Subcutaneous abdominal adipose tissue (tissue), 5 donors: ENCODE data around the gene SLCO1C1.
"Not testable (repeated sequence)": the region's sequence is repeated elsewhere in the genome, so short reads cannot be mapped to it uniquely, and the experiment has no call there.

Experiments used
- H3K27ac ChIP-seq: one replicate; pipeline ENCODE4 v1.7.0; 2013; ENCODE audit warnings: low read depth, mild to moderate bottlenecking, inconsistent platforms, low read length, moderate library complexity
- H3K27me3 ChIP-seq, 5 donors: one replicate each; pipeline ENCODE4 v1.7.0; 2013; ENCODE audit warnings: low read length in 5 of 5, inconsistent platforms in 1 of 5; ENCODE audit not compliant: control insufficient read depth in 5 of 5, insufficient read depth in 4 of 5
- H3K36me3 ChIP-seq, 5 donors: one replicate each; pipeline ENCODE4 v1.7.0; 2013; ENCODE audit warnings: low read length in 5 of 5; ENCODE audit not compliant: control insufficient read depth in 5 of 5, insufficient read depth in 5 of 5
- H3K4me1 ChIP-seq, 5 donors: one replicate each; pipeline ENCODE4 v1.7.0; 2013; ENCODE audit warnings: low read length in 5 of 5, mild to moderate bottlenecking in 3 of 5, moderate library complexity in 1 of 5; ENCODE audit not compliant: control insufficient read depth in 5 of 5, insufficient read depth in 5 of 5
- H3K4me3 ChIP-seq, 5 donors: one replicate each; pipeline ENCODE4 v1.7.0; 2013; ENCODE audit warnings: low read length in 5 of 5, low read depth in 1 of 5
- H3K9ac ChIP-seq, 5 donors: one replicate each; pipeline ENCODE4 v1.7.0; 2013; ENCODE audit warnings: low read length in 5 of 5, mild to moderate bottlenecking in 4 of 5, moderate library complexity in 3 of 5
- H3K9me3 ChIP-seq, 5 donors: one replicate each; pipeline ENCODE4 v1.7.0; 2013; ENCODE audit warnings: low read length in 5 of 5; ENCODE audit not compliant: control insufficient read depth in 5 of 5
- donor health status: healthy.
- donor health status: healthy.
- donor health status: healthy.
- donor health status: healthy.
- donor health status: healthy.

Gene SLCO1C1

GRCh38 chr12:20783796-20784357 is 88.7 kb downstream of the SLCO1C1 start:
- H3K27me3 ChIP-seq, H3K9me3 ChIP-seq, H3K9ac ChIP-seq: not testable (repeated sequence)

GRCh38 chr12:20792971-20793370 is 97.8 kb downstream of the SLCO1C1 start:
- H3K27me3 ChIP-seq = no peaks in the 10 kb centered on the region
- H3K9me3 ChIP-seq = peaks cover 0 to 2% (median 0%) of the 10 kb centered on the region in 5 donors
- H3K4me3 ChIP-seq = no peak overlapping the region
- H3K4me1 ChIP-seq = no peaks in the 10 kb centered on the region
- no peak overlapping the region for H3K27ac ChIP-seq
- H3K36me3 ChIP-seq = no peaks in the 10 kb centered on the region
- no peak overlapping the region for H3K9ac ChIP-seq

More at GRCh38 chr12:20783796-20784357, 88.7 kb downstream of the SLCO1C1 start:
- H3K4me1 ChIP-seq, H3K27ac ChIP-seq, H3K4me3 ChIP-seq, H3K36me3 ChIP-seq: not testable (repeated sequence)

GRCh38 chr12:20798554-20798953 is 103.4 kb downstream of the SLCO1C1 start:
- H3K27me3 ChIP-seq = no peaks in the 10 kb centered on the region
- H3K9ac ChIP-seq = no peak overlapping the region
- H3K9me3 ChIP-seq = no peaks in the 10 kb centered on the region
- no peaks in the 10 kb centered on the region for H3K36me3 ChIP-seq
- H3K4me1 ChIP-seq = peaks cover 0 to 12% (median 0%) of the 10 kb centered on the region in 5 donors
- no peak overlapping the region for H3K4me3 ChIP-seq
- H3K27ac ChIP-seq = no peak overlapping the region

- no peaks in the 10 kb centered on the region for H3K36me3 ChIP-seq
- H3K9me3 ChIP-seq = no peaks in the 10 kb centered on the region
- H3K4me1 ChIP-seq = peaks cover 0 to 12% (median 0%) of the 10 kb centered on the region in 5 donors
- no peak overlapping the region for H3K4me3 ChIP-seq
- H3K9ac ChIP-seq = no peak overlapping the region
- no peaks in the 10 kb centered on the region for H3K27me3 ChIP-seq
- no peak overlapping the region for H3K27ac ChIP-seq
Measured at GRCh38 chr12:20800160-20800559, 105.0 kb downstream of the SLCO1C1 start.

- Histone ChIP-seq H3K4me1 (peaks cover 0 to 12% (median 0%) of the 10 kb centered on the region in 5 donors), H3K27ac (no peak overlapping the region), H3K9me3 (no peaks in the 10 kb centered on the region), H3K27me3 (no peaks in the 10 kb centered on the region), H3K9ac (no peak overlapping the region), H3K4me3 (no peak overlapping the region), H3K36me3 (no peaks in the 10 kb centered on the region)
Measured at GRCh38 chr12:20801035-20801434, 105.9 kb downstream of the SLCO1C1 start.
